T-helper 1 cell treated with Interleukin-12 subunit alpha and Interleukin-12 subunit beta and Interleukin-4 antibody, amounts not matched to agents 30 ng/mL and 1 ng/mL, for 36 hours (primary cell): ENCODE results near the gene MMP23B. TPM values are rescaled to one million over a fixed set of nuclear protein-coding genes. Genes with fewer than 3 reads are reported as not detected.

Source experiments
- intact Hi-C: fragments of 100-400 bp; cut with micrococcal nuclease; formaldehyde crosslinking; loops from one replicate; pipeline ENCODE4 v1.15.1; 2024
- total RNA-seq: library from RNA; stranded (reverse); gene quantifications from 2 replicates; pipeline ENCODE4 v1.2.3, GENCODE V29; 2022

MMP23B gene
- total RNA-seq, 1 donor from 2014 or later = 2.6 TPM

- intact Hi-C loops = no loop called here
Observed at GRCh38 chr1:1618396-1619068, 13.4 kb upstream of the MMP23B start.

- intact Hi-C loops = no loop called here
Observed at GRCh38 chr1:1619917-1620361, 12.0 kb upstream of the MMP23B start.

- intact Hi-C loops = no loop called here
Observed at GRCh38 chr1:1620433-1621139, 11.4 kb upstream of the MMP23B start.

DNA sequence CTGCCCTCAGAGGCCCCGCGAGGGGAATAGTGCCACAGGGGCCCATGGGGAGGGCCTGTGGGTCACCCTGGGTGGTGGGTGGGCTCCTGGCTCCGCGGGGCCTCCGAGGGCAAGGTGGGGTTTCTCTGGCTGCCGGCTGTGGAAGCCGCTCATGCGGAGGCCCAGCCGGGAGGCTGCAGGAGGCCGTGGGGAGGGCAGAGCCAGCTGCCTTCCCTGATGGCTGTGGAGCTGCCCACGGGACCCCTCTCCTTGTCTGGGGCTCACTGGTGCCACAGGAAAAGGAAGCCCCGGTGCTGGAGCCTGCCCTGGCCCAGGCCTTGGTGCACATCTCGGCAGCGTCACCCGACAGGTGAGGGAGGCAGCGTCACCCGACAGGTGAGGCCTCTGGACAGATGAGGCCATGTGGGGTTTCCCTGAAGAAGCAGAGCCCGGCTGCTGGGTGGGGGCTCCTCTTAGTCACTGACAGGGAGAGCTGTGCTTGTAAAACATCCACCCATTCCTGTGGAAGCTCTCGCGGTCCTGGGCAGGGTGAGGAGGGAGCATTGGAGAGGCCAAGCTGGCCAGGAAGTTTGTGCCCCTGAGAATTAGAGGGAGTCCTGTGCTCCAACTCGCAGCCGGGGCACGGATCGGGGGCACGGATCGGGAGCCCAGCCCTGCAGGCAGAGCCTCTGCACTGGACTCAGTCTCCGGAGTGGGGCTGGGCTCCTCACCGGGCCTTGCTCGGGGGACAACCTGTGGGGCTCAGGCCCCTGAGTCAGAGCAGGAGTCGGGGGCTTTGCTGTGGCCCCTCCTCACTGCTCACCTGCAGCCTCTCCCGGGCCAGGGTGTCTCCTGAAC, 10.6 kb upstream of the MMP23B start:
- intact Hi-C loops = no loop called here

GRCh38 chr1:1622010-1622787, 9.8 kb upstream of the MMP23B start:
- intact Hi-C loops = no loop called here

DNA sequence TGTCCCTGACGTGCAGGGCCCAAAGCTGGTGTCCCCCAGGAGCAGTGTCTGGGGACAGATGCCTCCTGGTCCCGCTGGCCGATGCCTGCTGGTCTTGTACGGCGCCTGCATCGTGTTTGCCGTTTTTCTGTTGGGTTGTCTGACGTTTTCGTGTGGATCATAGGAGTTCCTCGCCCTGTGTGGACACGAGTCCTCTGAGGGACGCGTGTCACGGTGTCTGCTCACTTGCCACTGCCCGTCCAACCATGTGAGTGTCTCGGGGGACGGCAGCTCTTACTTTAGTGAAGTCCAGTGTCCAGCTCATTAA, 9.2 kb upstream of the MMP23B start:
- intact Hi-C loops = no loop called here

DNA sequence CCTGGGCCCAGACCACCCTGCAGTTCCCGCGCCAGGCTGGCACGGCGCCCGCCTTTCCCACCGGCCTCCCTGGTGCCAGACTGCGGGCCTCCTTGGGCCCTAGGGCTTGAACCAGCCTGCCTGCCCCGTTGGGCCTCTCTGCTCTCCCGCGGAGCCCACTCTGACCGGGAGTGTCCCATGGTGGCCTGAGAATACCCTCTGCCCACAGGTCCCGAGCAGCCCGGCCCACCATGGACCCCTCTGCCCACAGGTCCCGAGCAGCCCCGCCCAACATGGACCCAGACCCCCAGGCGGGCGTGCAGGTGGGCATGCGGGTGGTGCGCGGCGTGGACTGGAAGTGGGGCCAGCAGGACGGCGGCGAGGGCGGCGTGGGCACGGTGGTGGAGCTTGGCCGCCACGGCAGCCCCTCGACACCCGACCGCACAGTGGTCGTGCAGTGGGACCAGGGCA, 8.8 kb upstream of the MMP23B start:
- intact Hi-C loops = no loop called here

DNA sequence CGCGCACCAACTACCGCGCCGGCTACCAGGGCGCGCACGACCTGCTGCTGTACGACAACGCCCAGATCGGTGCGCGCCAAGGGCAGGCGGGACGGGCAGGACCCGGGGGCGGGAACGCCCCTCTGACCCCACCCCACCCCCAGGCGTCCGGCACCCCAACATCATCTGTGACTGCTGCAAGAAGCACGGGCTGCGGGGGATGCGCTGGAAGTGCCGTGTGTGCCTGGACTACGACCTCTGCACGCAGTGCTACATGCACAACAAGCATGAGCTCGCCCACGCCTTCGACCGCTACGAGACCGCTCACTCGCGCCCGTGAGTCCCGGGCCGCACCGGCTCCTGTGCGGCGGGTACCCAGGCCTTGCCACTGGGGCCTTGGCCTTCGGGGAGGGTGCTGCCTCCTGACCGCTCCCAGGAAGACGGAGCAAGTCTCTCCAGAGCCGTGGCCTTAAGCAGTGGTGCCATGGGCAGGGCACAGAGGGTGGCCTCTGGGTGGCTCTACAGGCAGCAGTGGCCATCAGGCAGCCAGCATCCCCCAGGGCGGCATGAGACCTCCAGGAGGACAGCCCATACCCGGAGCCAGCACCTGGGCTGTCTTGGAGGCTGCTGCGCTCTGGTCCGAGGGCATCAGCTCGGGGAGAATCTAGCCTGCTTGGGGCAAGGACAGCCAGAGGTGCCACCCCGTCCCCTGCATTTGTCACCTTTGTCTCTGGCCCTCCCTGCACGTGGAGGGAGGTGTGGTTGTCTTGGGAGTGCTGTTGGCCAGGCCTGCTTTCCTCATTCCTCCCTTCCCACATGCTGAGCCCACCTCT, 8.1 kb upstream of the MMP23B start:
- intact Hi-C loops = no loop called here

- intact Hi-C loops = no loop called here
Observed at GRCh38 chr1:1624443-1625403, 7.2 kb upstream of the MMP23B start.

DNA sequence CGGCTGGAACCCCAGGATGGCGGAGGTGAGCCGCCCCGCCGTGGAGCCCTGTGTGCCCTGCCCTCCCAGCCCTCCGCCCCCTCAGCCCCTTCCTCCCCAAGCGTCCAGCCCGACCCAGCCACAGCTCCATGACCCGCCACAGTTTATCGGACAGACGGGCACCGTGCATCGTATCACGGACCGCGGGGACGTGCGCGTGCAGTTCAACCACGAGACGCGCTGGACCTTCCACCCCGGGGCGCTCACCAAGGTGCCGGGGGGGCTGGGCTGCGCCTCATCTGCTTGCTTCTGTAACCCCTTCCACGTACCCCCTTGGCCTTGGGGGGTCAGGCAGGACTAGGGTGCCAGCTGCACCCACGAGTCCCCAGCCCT, 6.6 kb upstream of the MMP23B start:
- intact Hi-C loops = no loop called here

DNA sequence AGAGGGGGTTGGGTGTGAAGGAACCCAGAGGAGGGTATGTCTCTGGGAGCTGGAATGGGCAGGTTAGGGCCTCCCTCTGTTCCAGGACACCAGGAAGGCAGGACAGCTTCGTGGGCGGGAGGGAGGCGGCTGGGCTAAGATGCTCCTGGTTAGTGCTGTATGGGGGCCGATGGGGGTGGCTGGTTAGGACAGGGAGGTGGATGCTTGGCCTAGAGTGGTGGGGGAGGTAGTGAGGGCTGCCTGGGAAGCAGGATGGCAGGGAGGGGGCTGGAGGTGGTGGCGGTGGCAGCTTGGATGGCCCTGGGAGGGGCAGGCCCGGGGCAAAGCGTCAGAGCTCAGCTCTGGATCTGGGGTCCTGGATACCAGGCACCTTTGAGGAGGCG, 6.2 kb upstream of the MMP23B start:
- intact Hi-C loops = no loop called here

- intact Hi-C loops = no loop called here
Observed at GRCh38 chr1:1626207-1627141, 5.5 kb upstream of the MMP23B start.

- intact Hi-C loops = no loop called here
Observed at GRCh38 chr1:1627261-1627828, 4.6 kb upstream of the MMP23B start.

DNA sequence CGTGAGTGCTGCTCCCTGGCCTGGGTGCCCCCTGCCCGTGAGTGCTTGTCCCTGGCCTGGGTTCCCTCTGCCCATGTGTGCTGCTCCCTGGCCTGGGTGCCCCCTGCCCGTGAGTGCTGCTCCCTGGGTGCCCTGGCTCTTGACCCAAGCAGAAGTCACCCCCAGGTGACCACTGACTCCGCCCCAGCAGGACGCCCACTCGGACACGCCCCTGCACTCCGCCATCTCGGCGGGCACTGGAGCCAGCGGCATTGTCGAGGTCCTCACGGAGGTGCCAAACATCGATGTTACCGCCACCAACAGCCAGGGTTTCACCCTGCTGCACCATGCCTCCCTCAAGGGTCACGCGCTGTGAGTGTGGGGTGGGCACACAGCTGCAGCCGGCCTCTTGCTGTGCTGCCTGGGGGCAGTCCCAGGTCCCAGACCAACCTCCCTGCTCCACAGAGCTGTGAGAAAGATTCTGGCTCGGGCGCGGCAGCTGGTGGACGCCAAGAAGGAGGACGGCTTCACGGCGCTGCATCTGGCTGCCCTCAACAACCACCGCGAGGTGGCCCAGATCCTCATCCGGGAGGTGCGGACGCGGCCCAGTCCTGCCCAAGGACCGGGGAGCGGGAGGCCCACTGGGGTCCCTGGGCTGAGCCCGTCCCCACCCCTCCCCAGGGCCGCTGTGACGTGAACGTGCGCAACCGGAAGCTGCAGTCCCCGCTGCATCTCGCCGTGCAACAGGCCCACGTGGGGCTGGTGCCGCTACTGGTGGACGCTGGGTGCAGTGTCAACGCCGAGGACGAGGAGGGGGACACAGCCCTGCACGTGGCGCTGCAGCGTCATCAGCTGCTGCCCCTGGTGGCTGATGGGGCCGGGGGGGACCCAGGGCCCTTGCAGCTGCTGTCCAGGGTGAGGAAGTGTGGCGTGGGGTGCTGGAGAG, 3.9 kb upstream of the MMP23B start:
- intact Hi-C loops = no loop called here

- intact Hi-C loops = no loop called here
Observed at GRCh38 chr1:1628754-1629429, 3.1 kb upstream of the MMP23B start.

DNA sequence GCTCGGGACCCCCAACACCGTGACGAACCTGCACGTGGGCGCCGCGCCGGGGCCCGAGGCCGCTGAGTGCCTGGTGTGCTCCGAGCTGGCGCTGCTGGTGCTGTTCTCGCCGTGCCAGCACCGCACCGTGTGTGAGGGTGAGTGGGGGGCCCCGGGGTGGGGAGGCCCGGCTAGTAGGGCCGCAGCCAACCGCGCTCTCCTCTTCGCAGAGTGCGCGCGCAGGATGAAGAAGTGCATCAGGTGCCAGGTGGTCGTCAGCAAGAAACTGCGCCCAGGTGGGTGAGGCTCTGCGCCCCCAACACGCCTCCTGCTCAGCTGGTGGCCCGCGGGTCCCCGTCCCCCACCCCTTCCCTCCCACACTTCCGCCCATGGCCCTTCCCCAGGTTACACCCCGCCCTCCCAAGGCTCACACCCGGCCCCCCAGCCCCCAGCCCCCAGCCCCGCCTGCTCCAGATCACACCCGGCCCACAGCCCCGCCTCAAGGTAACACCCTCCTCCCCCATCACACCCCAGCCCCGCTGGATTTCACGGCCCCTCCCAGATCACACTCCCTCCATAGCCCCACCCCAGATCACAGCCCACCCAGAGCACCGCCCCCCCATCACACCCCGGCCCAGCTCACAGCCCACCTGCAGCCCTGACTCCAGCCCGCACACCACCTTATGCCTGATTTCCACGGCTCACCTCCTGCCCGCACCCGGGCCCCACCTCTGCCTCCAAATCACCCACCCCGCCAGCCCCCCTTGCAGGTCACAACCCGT, 2.4 kb upstream of the MMP23B start:
- intact Hi-C loops = loop anchor here (2.0 kb wide), 2 partner anchors 15 to 55 kb away; partner anchors contain the start of genes MIB2 and SSU72
